NCI-H1930 (cell line): ENCODE data around the gene EPHA1.
"Not testable (repeated sequence)": the region's sequence is repeated elsewhere in the genome, so short reads cannot be mapped to it uniquely, and the experiment has no call there.

Experiments used
- DNase-seq, 2 experiments: peaks; one replicate each; lab custom pipeline; 2025; lab: John Stamatoyannopoulos, UW

Gene EPHA1

GRCh38 chr7:143431109-143431508 lies 22.5 kb upstream of the EPHA1 start:
- DNase-seq: no peak

GRCh38 chr7:143429770-143430698 lies 21.4 kb upstream of the EPHA1 start:
- no peak for DNase-seq

GRCh38 chr7:143426479-143427142 lies 18.0 kb upstream of the EPHA1 start:
- DNase-seq: no peak

- not testable (repeated sequence) for DNase-seq
Measured at GRCh38 chr7:143424476-143424875, 15.8 kb upstream of the EPHA1 start.

- DNase-seq: no peak
Measured at GRCh38 chr7:143422033-143422432, 13.4 kb upstream of the EPHA1 start.

GRCh38 chr7:143420624-143421023 lies 12.0 kb upstream of the EPHA1 start:
- DNase-seq: not testable (repeated sequence)

- no peak for DNase-seq
Measured at GRCh38 chr7:143419880-143420279, 11.2 kb upstream of the EPHA1 start.

- no peak for DNase-seq
Measured at GRCh38 chr7:143418681-143419458, 10.2 kb upstream of the EPHA1 start.

GRCh38 chr7:143417734-143418383 lies 9.2 kb upstream of the EPHA1 start:
- no peak for DNase-seq

GRCh38 chr7:143416565-143417149 lies 8.0 kb upstream of the EPHA1 start:
- peak in 1 of 2 experiments; percentile 49 for DNase-seq

- DNase-seq: no peak
Measured at GRCh38 chr7:143415742-143416397, 7.2 kb upstream of the EPHA1 start.

GRCh38 chr7:143415209-143415608 lies 6.6 kb upstream of the EPHA1 start:
- not testable (repeated sequence) for DNase-seq

GRCh38 chr7:143413123-143413522 lies 4.5 kb upstream of the EPHA1 start:
- no peak for DNase-seq

- DNase-seq: no peak
Measured at GRCh38 chr7:143411976-143412708, 3.5 kb upstream of the EPHA1 start.

- DNase-seq: no peak
Measured at GRCh38 chr7:143410521-143411004, 1.9 kb upstream of the EPHA1 start.

GRCh38 chr7:143408252-143408685 lies 387 bp downstream of the EPHA1 start:
- DNase-seq: no peak

- DNase-seq: no peak
Measured at GRCh38 chr7:143407287-143408251, 1.1 kb downstream of the EPHA1 start.

GRCh38 chr7:143406002-143406357 lies 2.7 kb downstream of the EPHA1 start:
- no peak for DNase-seq
